ENCODE measurements around the gene APOC3. TPM values are rescaled to one million over a fixed set of nuclear protein-coding genes. Genes with fewer than 3 reads are reported as not detected.

Gene APOC3
- total RNA-seq, 1 donor from 2014 or later, result not detected

- peak; percentile 68 for TF ChIP-seq CTCF (conservative IDR thresholded peaks at IDR 0.05; ENCODE audit: low read depth, low read length)
- peak; percentile 30 for DNase-seq (ENCODE audit: low read depth)
- peak overlapping the region; percentile 33 for H3K4me3 ChIP-seq (ENCODE audit: low read depth, low read length)
These were observed 6.3 kb downstream of the APOC3 start for GRCh38 chr11:116835791-116836631.

- no peak for DNase-seq (ENCODE audit: low read depth)
- TF ChIP-seq CTCF (conservative IDR thresholded peaks at IDR 0.05; ENCODE audit: low read depth, low read length), result no peak
- H3K4me3 ChIP-seq (ENCODE audit: low read depth, low read length), result no peak overlapping the region
These were observed 6.9 kb downstream of the APOC3 start for GRCh38 chr11:116836632-116836991.

- no peak within 1 kb of the TSS for H3K4me3 ChIP-seq (ENCODE audit: low read depth, low read length)
- no peak for DNase-seq (ENCODE audit: low read depth)
- no peak for TF ChIP-seq CTCF (conservative IDR thresholded peaks at IDR 0.05; ENCODE audit: low read depth, low read length)
These were observed 7.8 kb downstream of the APOC3 start, which contains the start of gene APOA1 for GRCh38 chr11:116837231-116838091. TSS of gene APOA1 (minus strand) at chr11:116837622. CDS start at chr11:116837387, 235 bp downstream.

GRCh38 chr11:116838321-116839084, 8.8 kb downstream of the APOC3 start:
- H3K4me3 ChIP-seq (ENCODE audit: low read depth, low read length), result no peak overlapping the region
- TF ChIP-seq CTCF (conservative IDR thresholded peaks at IDR 0.05; ENCODE audit: low read depth, low read length), result no peak
- no peak for DNase-seq (ENCODE audit: low read depth)

- TF ChIP-seq CTCF (conservative IDR thresholded peaks at IDR 0.05; ENCODE audit: low read depth, low read length), result peak; percentile 18
- H3K4me3 ChIP-seq (ENCODE audit: low read depth, low read length), result no peak overlapping the region
- DNase-seq (ENCODE audit: low read depth), result no peak
These were observed 10.6 kb downstream of the APOC3 start for GRCh38 chr11:116840224-116840745.

- no peak overlapping the region for H3K4me3 ChIP-seq (ENCODE audit: low read depth, low read length)
- TF ChIP-seq CTCF (conservative IDR thresholded peaks at IDR 0.05; ENCODE audit: low read depth, low read length), result no peak
- DNase-seq (ENCODE audit: low read depth), result no peak
These were observed 11.1 kb downstream of the APOC3 start for GRCh38 chr11:116840746-116841296.
